ENCODE measurements around the gene PTGDS. TPM values are rescaled to one million over a fixed set of nuclear protein-coding genes. Genes with fewer than 3 reads are reported as not detected.

PTGDS gene
- total RNA-seq, 1 donor from 2014 or later: 225 TPM

DNA sequence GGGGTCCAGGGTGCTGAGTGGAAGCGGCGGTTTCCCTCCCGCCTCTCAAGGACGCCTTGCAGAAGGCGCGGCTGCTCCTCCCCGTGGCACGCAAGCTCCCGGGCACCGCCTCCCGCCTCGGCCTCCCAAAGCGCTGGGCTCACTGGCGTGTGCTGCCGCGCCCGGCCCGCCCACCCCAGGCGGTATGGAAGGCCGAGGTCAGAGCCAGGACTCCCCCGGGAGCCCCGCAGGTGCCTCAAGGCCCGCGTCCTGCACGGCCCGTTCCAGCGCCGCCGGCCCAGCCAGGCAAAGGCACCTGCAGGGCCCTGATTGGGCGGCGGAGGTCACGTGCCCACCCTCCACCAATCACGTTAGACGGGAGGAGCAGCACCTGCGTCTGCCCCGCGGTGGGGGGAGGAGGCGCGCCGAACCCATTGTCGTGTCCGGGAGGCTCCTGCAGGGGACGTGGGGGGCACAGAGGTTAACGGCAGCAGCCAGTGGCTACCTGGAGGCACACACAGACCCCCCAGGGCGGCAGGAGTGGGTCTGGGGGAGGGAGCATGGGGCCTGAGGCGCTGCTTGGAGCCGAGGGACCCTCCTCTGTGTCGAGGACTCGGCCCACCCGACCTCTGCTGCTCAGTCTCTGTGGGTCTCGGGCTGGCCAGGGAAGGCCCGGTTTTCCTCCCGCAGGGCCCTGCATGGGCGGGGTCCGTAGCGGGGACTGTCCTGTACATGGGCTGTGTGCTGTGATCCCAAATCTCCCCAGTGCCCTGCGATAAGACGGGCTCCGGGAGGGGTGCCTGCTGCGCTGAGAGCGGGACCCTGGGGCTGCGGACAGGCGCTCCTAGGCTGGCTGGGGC lies 27.3 kb upstream of the PTGDS start:
- H3K4me1 ChIP-seq: peaks cover 36% of the 10 kb centered on the region
- no peaks in the 10 kb centered on the region for H3K27me3 ChIP-seq (ENCODE audit: low read depth)
- TF ChIP-seq, protein P1, sequence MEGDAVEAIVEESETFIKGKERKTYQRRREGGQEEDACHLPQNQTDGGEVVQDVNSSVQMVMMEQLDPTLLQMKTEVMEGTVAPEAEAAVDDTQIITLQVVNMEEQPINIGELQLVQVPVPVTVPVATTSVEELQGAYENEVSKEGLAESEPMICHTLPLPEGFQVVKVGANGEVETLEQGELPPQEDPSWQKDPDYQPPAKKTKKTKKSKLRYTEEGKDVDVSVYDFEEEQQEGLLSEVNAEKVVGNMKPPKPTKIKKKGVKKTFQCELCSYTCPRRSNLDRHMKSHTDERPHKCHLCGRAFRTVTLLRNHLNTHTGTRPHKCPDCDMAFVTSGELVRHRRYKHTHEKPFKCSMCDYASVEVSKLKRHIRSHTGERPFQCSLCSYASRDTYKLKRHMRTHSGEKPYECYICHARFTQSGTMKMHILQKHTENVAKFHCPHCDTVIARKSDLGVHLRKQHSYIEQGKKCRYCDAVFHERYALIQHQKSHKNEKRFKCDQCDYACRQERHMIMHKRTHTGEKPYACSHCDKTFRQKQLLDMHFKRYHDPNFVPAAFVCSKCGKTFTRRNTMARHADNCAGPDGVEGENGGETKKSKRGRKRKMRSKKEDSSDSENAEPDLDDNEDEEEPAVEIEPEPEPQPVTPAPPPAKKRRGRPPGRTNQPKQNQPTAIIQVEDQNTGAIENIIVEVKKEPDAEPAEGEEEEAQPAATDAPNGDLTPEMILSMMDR (IDR thresholded peaks at IDR 0.05): no peak
- H3K27ac ChIP-seq: peak overlapping the region; percentile 88
- no peaks in the 10 kb centered on the region for H3K36me3 ChIP-seq
- H3K9me3 ChIP-seq: no peaks in the 10 kb centered on the region
- intact Hi-C loops (cut with DNase I): no loop called here
- peak; percentile 92 to 96 for ATAC-seq
- H3K4me3 ChIP-seq: peak overlapping the region; percentile 81
- DNase-seq: peak; percentile 97

GRCh38 chr9:136950656-136951276 lies 26.5 kb upstream of the PTGDS start:
- ATAC-seq: peak; percentile 10 to 39
- Histone ChIP-seq H3K27ac (peak overlapping the region; percentile 88), H3K4me3 (peak overlapping the region; percentile 81), H3K9me3 (no peaks in the 10 kb centered on the region), H3K36me3 (no peaks in the 10 kb centered on the region), H3K27me3 (ENCODE audit: low read depth) (no peaks in the 10 kb centered on the region), H3K4me1 (peaks cover 36% of the 10 kb centered on the region)
- peak; percentile 52 for DNase-seq
- TF ChIP-seq, protein P1 (IDR thresholded peaks at IDR 0.05): no peak
- intact Hi-C loops (cut with DNase I): no loop called here

DNA sequence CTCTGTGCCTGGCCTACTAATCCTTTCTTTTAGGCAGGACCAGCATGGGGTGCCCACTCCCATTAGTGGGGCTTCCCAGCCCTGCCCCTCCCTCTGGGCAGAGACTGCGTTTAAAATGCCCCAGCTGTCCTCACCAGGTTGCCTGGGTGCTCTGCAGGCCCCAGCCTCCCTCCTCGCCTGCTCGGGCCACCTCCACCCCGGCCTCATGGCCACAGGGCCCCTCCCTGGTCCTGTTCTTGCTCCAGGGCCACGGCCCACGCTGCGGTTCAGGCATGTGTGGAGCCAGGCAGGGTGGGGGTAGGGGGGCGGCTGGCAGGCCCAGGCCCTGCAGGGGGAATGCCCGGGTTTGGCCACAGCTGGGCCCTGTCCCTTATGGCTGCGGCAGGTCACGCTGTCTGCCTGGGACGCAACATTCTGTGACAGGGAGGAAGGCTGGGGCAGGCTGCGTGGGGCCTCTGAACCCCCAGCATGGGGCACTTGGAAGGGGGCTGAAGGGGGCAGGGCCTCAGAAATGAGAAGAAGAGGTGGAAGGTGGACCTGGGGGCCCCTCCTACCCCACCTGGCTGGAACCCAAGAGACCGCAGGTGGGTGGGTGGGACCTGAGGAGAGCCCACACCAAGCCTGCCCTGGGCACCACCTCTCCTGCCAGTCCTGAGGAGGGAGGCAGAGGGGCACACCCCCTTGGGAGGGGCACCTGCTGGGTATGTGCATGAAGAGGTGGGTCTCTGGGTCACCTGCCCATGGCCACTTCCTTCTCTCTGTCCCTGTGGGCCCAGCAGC lies 25.6 kb upstream of the PTGDS start, which contains the start of gene LCN12:
Gene LCN12, plus strand, starts transcription at position 733 of the 780 bp plus-strand sequence. CDS start 55 bp downstream, outside the sequence.
- Histone ChIP-seq H3K4me1 (peaks cover 36% of the 10 kb centered on the region), H3K9me3 (no peaks in the 10 kb centered on the region), H3K36me3 (no peaks in the 10 kb centered on the region), H3K27me3 (ENCODE audit: low read depth) (no peaks in the 10 kb centered on the region), H3K4me3 (no peak within 1 kb of the TSS), H3K27ac (no peak within 1 kb of the TSS)
- peak; percentile 47 for DNase-seq
- intact Hi-C loops (cut with DNase I): no loop called here
- no peak for ATAC-seq
- TF ChIP-seq, protein P1 (IDR thresholded peaks at IDR 0.05): no peak

- DNase-seq: peak; percentile 39
- Histone ChIP-seq H3K4me3 (no peak overlapping the region), H3K27ac (no peak overlapping the region), H3K27me3 (ENCODE audit: low read depth) (no peaks in the 10 kb centered on the region), H3K36me3 (no peaks in the 10 kb centered on the region), H3K4me1 (peaks cover 30% of the 10 kb centered on the region), H3K9me3 (no peaks in the 10 kb centered on the region)
- intact Hi-C loops (cut with DNase I): no loop called here
- TF ChIP-seq, protein P1 (IDR thresholded peaks at IDR 0.05): no peak
- ATAC-seq: no peak
These were observed 24.9 kb upstream of the PTGDS start for GRCh38 chr9:136952321-136952850.

All from lower lobe of right lung (tissue), 2 donors.